ENCODE measurements around the gene PHACTR3.
A peak's percentile ranks its signal among the peaks of the same experiment; 100 is the strongest.

PHACTR3 gene

GRCh38 chr20:59806578-59806975 lies 202.2 kb downstream of the PHACTR3 start:
- DNase-seq = no peak

- DNase-seq = no peak
Observed at GRCh38 chr20:59807909-59808728, 203.8 kb downstream of the PHACTR3 start.

GRCh38 chr20:59808729-59809381 lies 204.5 kb downstream of the PHACTR3 start:
- no peak for DNase-seq

- DNase-seq = no peak
Observed at GRCh38 chr20:59809630-59810448, 205.5 kb downstream of the PHACTR3 start.

- no peak for DNase-seq
Observed at GRCh38 chr20:59810449-59811187, 206.3 kb downstream of the PHACTR3 start.

- DNase-seq = no peak
Observed at GRCh38 chr20:59811681-59812171, 207.4 kb downstream of the PHACTR3 start.

GRCh38 chr20:59812286-59813125 lies 208.2 kb downstream of the PHACTR3 start:
- DNase-seq = no peak

GRCh38 chr20:59813126-59813947 lies 209.0 kb downstream of the PHACTR3 start:
- DNase-seq = no peak

- no peak for DNase-seq
Observed at GRCh38 chr20:59813948-59814839, 209.9 kb downstream of the PHACTR3 start.

- no peak for DNase-seq
Observed at GRCh38 chr20:59814840-59815340, 210.6 kb downstream of the PHACTR3 start.

GRCh38 chr20:59816146-59816738 lies 211.9 kb downstream of the PHACTR3 start:
- no peak for DNase-seq

GRCh38 chr20:59817406-59817805 lies 213.1 kb downstream of the PHACTR3 start:
- no peak for DNase-seq

- no peak for DNase-seq
Observed at GRCh38 chr20:59817846-59818615, 213.7 kb downstream of the PHACTR3 start.

- DNase-seq = no peak
Observed at GRCh38 chr20:59818911-59819310, 214.6 kb downstream of the PHACTR3 start.

GRCh38 chr20:59819496-59820203 lies 215.3 kb downstream of the PHACTR3 start:
- DNase-seq = no peak

- peak; percentile 61 for DNase-seq
Observed at GRCh38 chr20:59820204-59821041, 216.1 kb downstream of the PHACTR3 start.

- DNase-seq = no peak
Observed at GRCh38 chr20:59821201-59821600, 216.9 kb downstream of the PHACTR3 start.
